Kidney epithelial cell (primary cell): ENCODE measurements around the gene SNX19. TPM values are rescaled to one million over a fixed set of nuclear protein-coding genes. Genes with fewer than 3 reads are reported as not detected.

Source experiments
- DNase-seq: peaks from one replicate; pipeline ENCODE4 v3.0.0-alpha.2; 2010; ENCODE audit warnings: low read depth
- H3K27me3 ChIP-seq: 2 replicates; pipeline ENCODE4 v1.6.0; 2011; ENCODE audit warnings: low read length; ENCODE audit not compliant: control insufficient read depth, insufficient read depth
- H3K36me3 ChIP-seq: 2 replicates; pipeline ENCODE4 v1.5.1; 2011; ENCODE audit warnings: low read length; ENCODE audit not compliant: control insufficient read depth, insufficient read depth
- H3K4me3 ChIP-seq: 2 replicates; pipeline ENCODE4 v1.5.1; 2011; ENCODE audit warnings: low read depth, mild to moderate bottlenecking, control low read depth, low read length
- CTCF ChIP-seq: IDR thresholded peaks from 2 replicates; pipeline ENCODE4 v1.5.1; 2011; ENCODE audit warnings: mild to moderate bottlenecking, moderate library complexity, low read length, control low read depth, inconsistent platforms; ENCODE audit not compliant: insufficient read depth, poor library complexity, severe bottlenecking
- total RNA-seq: library from RNA; depleted of rRNA; stranded (reverse); fragments of >200 nt; gene quantifications from 2 replicates; pipeline ENCODE4 v1.2.3, GENCODE V29; 2015

Gene SNX19
- total RNA-seq, 1 donor from 2014 or later = 96.1 TPM

- Histone ChIP-seq H3K27me3 (no peaks in the 10 kb centered on the region), H3K4me3 (no peak overlapping the region), H3K36me3 (peaks cover 2% of the 10 kb centered on the region)
- DNase-seq = no peak
- TF ChIP-seq CTCF = no peak
These were observed 6.6 kb downstream of the SNX19 start for GRCh38 chr11:130909650-130910049.

DNA sequence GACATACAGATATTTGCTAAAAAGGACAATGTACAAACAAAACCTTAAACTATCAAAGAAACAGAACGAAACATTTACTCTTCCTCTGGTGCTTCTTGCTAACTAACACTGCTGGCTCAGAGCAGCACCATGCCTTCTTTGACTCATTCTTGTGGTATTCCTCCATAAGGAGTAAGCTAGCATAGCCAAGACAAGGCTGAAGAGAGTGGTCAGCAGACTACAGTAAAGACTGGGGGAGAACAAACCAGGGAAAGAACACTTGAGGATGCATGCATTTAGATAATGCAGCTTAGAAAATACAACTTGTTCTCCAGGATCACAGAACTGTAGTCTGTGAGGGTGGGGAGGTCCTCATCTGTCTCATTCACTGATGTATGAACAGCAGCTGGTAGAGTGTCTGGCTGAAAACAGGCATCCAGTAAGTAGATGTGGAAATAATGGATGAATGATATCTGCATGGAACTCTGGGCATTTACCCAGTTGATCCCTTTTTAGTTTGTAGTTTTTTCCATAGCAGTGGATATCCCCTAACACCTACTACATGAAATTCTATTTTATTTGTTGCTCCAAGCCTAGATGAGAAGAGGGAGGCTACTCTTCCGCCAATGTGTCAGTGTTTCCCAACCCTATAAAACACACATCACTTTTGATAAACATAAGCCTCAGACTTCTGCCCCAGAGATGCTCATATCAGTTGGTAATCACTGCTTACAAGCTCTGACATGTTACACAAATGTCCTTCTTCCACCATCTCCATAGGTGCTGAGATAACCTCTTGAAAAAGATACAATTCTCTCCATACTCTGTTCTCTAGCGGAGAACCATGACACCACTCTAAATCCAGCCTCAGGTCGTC lies 7.3 kb downstream of the SNX19 start:
- Histone ChIP-seq H3K4me3 (no peak overlapping the region), H3K36me3 (peaks cover 3% of the 10 kb centered on the region), H3K27me3 (no peaks in the 10 kb centered on the region)
- TF ChIP-seq CTCF = no peak
- no peak for DNase-seq

- Histone ChIP-seq H3K27me3 (no peaks in the 10 kb centered on the region), H3K36me3 (peaks cover 3% of the 10 kb centered on the region), H3K4me3 (no peak overlapping the region)
- TF ChIP-seq CTCF = no peak
- no peak for DNase-seq
These were observed 8.2 kb downstream of the SNX19 start for GRCh38 chr11:130908061-130908460.

GRCh38 chr11:130907229-130907628 lies 9.1 kb downstream of the SNX19 start:
- H3K27me3 ChIP-seq = no peaks in the 10 kb centered on the region
- no peak for TF ChIP-seq CTCF
- DNase-seq = no peak
- H3K36me3 ChIP-seq = peaks cover 3% of the 10 kb centered on the region
- no peak overlapping the region for H3K4me3 ChIP-seq

DNA sequence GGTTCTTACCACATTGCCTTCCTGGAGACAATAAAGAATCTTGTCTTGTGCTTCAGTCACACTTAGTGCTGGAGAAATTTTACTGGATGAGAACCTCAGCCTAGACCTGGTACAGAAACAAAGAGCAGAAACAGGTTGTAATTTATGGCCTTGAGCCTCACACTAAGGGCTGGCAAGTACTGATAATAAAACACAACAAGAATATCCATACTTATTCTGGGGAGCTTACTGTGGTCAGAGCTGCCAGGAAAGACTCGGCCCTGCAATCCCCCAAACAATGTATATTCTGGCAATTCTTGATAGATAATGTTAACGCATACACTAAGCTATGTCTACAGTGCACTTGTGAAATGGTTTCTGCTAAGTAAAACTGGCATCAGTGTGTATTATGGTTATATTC lies 9.7 kb downstream of the SNX19 start:
- DNase-seq = no peak
- Histone ChIP-seq H3K36me3 (peaks cover 3% of the 10 kb centered on the region), H3K27me3 (no peaks in the 10 kb centered on the region), H3K4me3 (no peak overlapping the region)
- TF ChIP-seq CTCF = no peak

- H3K27me3 ChIP-seq = no peaks in the 10 kb centered on the region
- peaks cover 3% of the 10 kb centered on the region for H3K36me3 ChIP-seq
- TF ChIP-seq CTCF = no peak
- H3K4me3 ChIP-seq = no peak overlapping the region
- no peak for DNase-seq
These were observed 10.8 kb downstream of the SNX19 start for GRCh38 chr11:130905512-130905911.
